CD4-positive, alpha-beta T cell treated with Interferon alpha-2 for 1 hour (primary cell): Measurements from ENCODE around the gene CNTNAP2.
A peak's percentile ranks its signal among the peaks of the same experiment; 100 is the strongest.

Experiments
- DNase-seq, 2 donors: peaks; one replicate each; pipeline ENCODE4 v3.0.0-alpha.2; 2020 to 2022

Gene CNTNAP2

GRCh38 chr7:148191391-148192065, 2074.9 kb downstream of the CNTNAP2 start:
- no peak for DNase-seq

- no peak for DNase-seq
Measured at GRCh38 chr7:148192491-148192890, 2075.9 kb downstream of the CNTNAP2 start.

GRCh38 chr7:148201992-148202391, 2085.4 kb downstream of the CNTNAP2 start:
- no peak for DNase-seq

GRCh38 chr7:148204639-148205304, 2088.2 kb downstream of the CNTNAP2 start:
- DNase-seq: no peak

GRCh38 chr7:148209643-148210190, 2093.1 kb downstream of the CNTNAP2 start:
- no peak for DNase-seq

- no peak for DNase-seq
Measured at GRCh38 chr7:148210804-148211325, 2094.3 kb downstream of the CNTNAP2 start.

GRCh38 chr7:148211740-148212151, 2095.1 kb downstream of the CNTNAP2 start:
- no peak for DNase-seq

- no peak for DNase-seq
Measured at GRCh38 chr7:148212731-148213130, 2096.1 kb downstream of the CNTNAP2 start.

GRCh38 chr7:148214101-148214500, 2097.5 kb downstream of the CNTNAP2 start:
- DNase-seq: no peak

- DNase-seq: no peak
Measured at GRCh38 chr7:148218603-148219002, 2102.0 kb downstream of the CNTNAP2 start.

GRCh38 chr7:148222721-148223120, 2106.1 kb downstream of the CNTNAP2 start:
- no peak for DNase-seq

GRCh38 chr7:148223160-148223559, 2106.6 kb downstream of the CNTNAP2 start:
- DNase-seq: no peak

- DNase-seq: no peak
Measured at GRCh38 chr7:148223738-148224137, 2107.1 kb downstream of the CNTNAP2 start.

GRCh38 chr7:148230296-148230695, 2113.7 kb downstream of the CNTNAP2 start:
- no peak for DNase-seq

GRCh38 chr7:148230883-148231282, 2114.3 kb downstream of the CNTNAP2 start:
- DNase-seq: no peak

GRCh38 chr7:148232784-148233183, 2116.2 kb downstream of the CNTNAP2 start:
- DNase-seq: no peak

- DNase-seq: no peak
Measured at GRCh38 chr7:148234715-148235114, 2118.1 kb downstream of the CNTNAP2 start.

GRCh38 chr7:148238761-148239325, 2122.2 kb downstream of the CNTNAP2 start:
- no peak for DNase-seq

- no peak for DNase-seq
Measured at GRCh38 chr7:148241700-148242293, 2125.2 kb downstream of the CNTNAP2 start.

- peak in 1 of 2 donors; percentile 3 for DNase-seq
Measured at GRCh38 chr7:148242294-148242821, 2125.8 kb downstream of the CNTNAP2 start.

- no peak for DNase-seq
Measured at GRCh38 chr7:148245381-148245780, 2128.8 kb downstream of the CNTNAP2 start.

GRCh38 chr7:148253629-148254028, 2137.0 kb downstream of the CNTNAP2 start:
- DNase-seq: no peak

- DNase-seq: no peak
Measured at GRCh38 chr7:148255333-148255732, 2138.7 kb downstream of the CNTNAP2 start.
